ENCODE measurements around the gene C1QTNF6. TPM values are rescaled to one million over a fixed set of nuclear protein-coding genes. Genes with fewer than 3 reads are reported as not detected.

C1QTNF6 gene
- total RNA-seq, 1 donor from 2014 or later = 0.99 TPM

- no peak for DNase-seq (ENCODE audit: low read depth in 2 of 2)
Measured at GRCh38 chr22:37223965-37224551, 36.0 kb upstream of the C1QTNF6 start.

- DNase-seq (ENCODE audit: low read depth in 2 of 2) = no peak
Measured at GRCh38 chr22:37222440-37222971, 34.5 kb upstream of the C1QTNF6 start.

GRCh38 chr22:37221424-37222333, 33.6 kb upstream of the C1QTNF6 start:
- DNase-seq (ENCODE audit: low read depth in 2 of 2) = no peak

- DNase-seq (ENCODE audit: low read depth in 2 of 2) = no peak
Measured at GRCh38 chr22:37220543-37220981, 32.5 kb upstream of the C1QTNF6 start.

- no peak for DNase-seq (ENCODE audit: low read depth in 2 of 2)
Measured at GRCh38 chr22:37219533-37219932, 31.5 kb upstream of the C1QTNF6 start.

GRCh38 chr22:37218771-37219411, 30.8 kb upstream of the C1QTNF6 start:
- no peak for DNase-seq (ENCODE audit: low read depth in 2 of 2)

- no peak for DNase-seq (ENCODE audit: low read depth in 2 of 2)
Measured at GRCh38 chr22:37218399-37218770, 30.3 kb upstream of the C1QTNF6 start.

GRCh38 chr22:37215890-37216289, 27.8 kb upstream of the C1QTNF6 start:
- no peak for DNase-seq (ENCODE audit: low read depth in 2 of 2)

GRCh38 chr22:37214731-37215030, 26.6 kb upstream of the C1QTNF6 start:
- DNase-seq (ENCODE audit: low read depth in 2 of 2) = no peak

GRCh38 chr22:37213941-37214730, 26.1 kb upstream of the C1QTNF6 start:
- DNase-seq (ENCODE audit: low read depth in 2 of 2) = no peak

- no peak for DNase-seq (ENCODE audit: low read depth in 2 of 2)
Measured at GRCh38 chr22:37213218-37213855, 25.3 kb upstream of the C1QTNF6 start.

GRCh38 chr22:37212174-37212906, 24.3 kb upstream of the C1QTNF6 start, which contains the start of gene SSTR3:
TSS of gene SSTR3 (minus strand) at chr22:37212477. CDS start at chr22:37207803, 4,674 bp downstream.
- no peak for DNase-seq (ENCODE audit: low read depth in 2 of 2)

- DNase-seq (ENCODE audit: low read depth in 2 of 2) = no peak
Measured at GRCh38 chr22:37211866-37212173, 23.8 kb upstream of the C1QTNF6 start.

GRCh38 chr22:37211075-37211865, 23.2 kb upstream of the C1QTNF6 start:
- DNase-seq (ENCODE audit: low read depth in 2 of 2) = no peak

- DNase-seq (ENCODE audit: low read depth in 2 of 2) = no peak
Measured at GRCh38 chr22:37210041-37210803, 22.2 kb upstream of the C1QTNF6 start.

GRCh38 chr22:37209140-37209845, 21.2 kb upstream of the C1QTNF6 start:
- DNase-seq (ENCODE audit: low read depth in 2 of 2) = no peak

- no peak for DNase-seq (ENCODE audit: low read depth in 2 of 2)
Measured at GRCh38 chr22:37208401-37209139, 20.5 kb upstream of the C1QTNF6 start.

- no peak for DNase-seq (ENCODE audit: low read depth in 2 of 2)
Measured at GRCh38 chr22:37207981-37208380, 19.9 kb upstream of the C1QTNF6 start.

Data from lung microvascular endothelial cell (primary cell).